MM.1S (cell line): ENCODE results near the gene PATJ.
"Not testable (repeated sequence)": the region's sequence is repeated elsewhere in the genome, so short reads cannot be mapped to it uniquely, and the experiment has no call there.

Source experiments
- DNase-seq: peaks from one replicate; pipeline ENCODE4 v3.0.0-alpha.2; 2015
- H2AFZ ChIP-seq: fragments of 300-600 bp; sonication (generic); 2 replicates; pipeline ENCODE4 v1.6.0; 2016; ENCODE audit warnings: antibody characterized with exemption, low read length
- H3F3A ChIP-seq: fragments of 300-600 bp; sonication (generic); 2 replicates; pipeline ENCODE4 v1.6.1; 2016; ENCODE audit warnings: mild to moderate bottlenecking, antibody characterized with exemption, low read length, moderate library complexity, mixed read lengths; ENCODE audit not compliant: insufficient read depth
- H3K27ac ChIP-seq: fragments of 300-600 bp; sonication (generic); 2 replicates; pipeline ENCODE4 v1.5.1; 2016; ENCODE audit warnings: mild to moderate bottlenecking, low read length
- H3K27me3 ChIP-seq: fragments of 300-600 bp; sonication (generic); replicated peaks from 2 replicates; pipeline ENCODE4 v1.6.0; 2016; ENCODE audit warnings: low read length; ENCODE audit not compliant: insufficient read depth
- H3K36me3 ChIP-seq: fragments of 300-600 bp; sonication (generic); replicated peaks from 2 replicates; pipeline ENCODE4 v1.6.1; 2016; ENCODE audit warnings: mild to moderate bottlenecking, low read length, mixed read lengths; ENCODE audit not compliant: insufficient read depth
- H3K4me1 ChIP-seq: fragments of 300-600 bp; sonication (generic); 2 replicates; pipeline ENCODE4 v1.6.1; 2016; ENCODE audit warnings: low read length, mixed read lengths
- H3K4me2 ChIP-seq: fragments of 300-600 bp; sonication (generic); 2 replicates; pipeline ENCODE4 v1.6.0; 2016; ENCODE audit warnings: low read depth, low read length
- H3K4me3 ChIP-seq: fragments of 300-600 bp; sonication (generic); 2 replicates; pipeline ENCODE4 v1.5.1; 2016; ENCODE audit warnings: low read length, mixed read lengths
- H3K79me2 ChIP-seq: fragments of 300-600 bp; sonication (generic); 2 replicates; pipeline ENCODE4 v1.6.1; 2016; ENCODE audit warnings: mixed run types, low read length, mixed read lengths
- H3K9ac ChIP-seq: fragments of 300-600 bp; sonication (generic); 2 replicates; pipeline ENCODE4 v1.6.1; 2016; ENCODE audit warnings: low read length, mixed read lengths
- H3K9me2 ChIP-seq: fragments of 300-600 bp; sonication (generic); replicated peaks from 2 replicates; pipeline ENCODE4 v1.6.1; 2016; ENCODE audit warnings: mild to moderate bottlenecking, low read length, mixed read lengths; ENCODE audit not compliant: insufficient read depth
- H3K9me3 ChIP-seq: fragments of 300-600 bp; sonication (generic); replicated peaks from 2 replicates; pipeline ENCODE4 v1.6.1; 2016; ENCODE audit warnings: mild to moderate bottlenecking, low read length, mixed read lengths; ENCODE audit not compliant: insufficient read depth
- H4K20me1 ChIP-seq: fragments of 300-600 bp; sonication (generic); 2 replicates; pipeline ENCODE4 v1.6.1; 2016; ENCODE audit warnings: mild to moderate bottlenecking, low read length, moderate library complexity, mixed read lengths; ENCODE audit not compliant: insufficient read depth
- CTCF ChIP-seq: fragments of 300-600 bp; sonication (generic); IDR thresholded peaks from 2 replicates; pipeline ENCODE4 v1.5.1; 2016; ENCODE audit warnings: antibody characterized with exemption, low read length, mixed read lengths
- EZH2 ChIP-seq: fragments of 300-600 bp; sonication (generic); optimal IDR thresholded peaks from 2 replicates; pipeline ENCODE3; 2017; ENCODE audit warnings: low read depth, mild to moderate bottlenecking, antibody characterized with exemption, low read length, mixed read lengths
- EZH2phosphoT487 ChIP-seq: fragments of 300-600 bp; sonication (generic); IDR thresholded peaks from 2 replicates; pipeline ENCODE4 v1.6.1; 2018; ENCODE audit warnings: antibody characterized with exemption, low read length

Gene PATJ

GRCh38 chr1:61724506-61724812 is 17.8 kb upstream of the PATJ start:
- Histone ChIP-seq H3K36me3 (no peaks in the 10 kb centered on the region; the same call in 1 of the 2 replicates), H4K20me1 (no peaks in the 10 kb centered on the region), H3K4me2 (peak overlapping the region; percentile 73), H3K9ac (peak overlapping the region; percentile 87), H3K27me3 (no peaks in the 10 kb centered on the region), H3F3A (no peaks in the 10 kb centered on the region), H3K4me1 (no peaks in the 10 kb centered on the region), H3K9me2 (no peaks in the 10 kb centered on the region), H3K4me3 (peak overlapping the region; percentile 90), H3K9me3 (no peaks in the 10 kb centered on the region), H3K79me2 (peaks cover 39% of the 10 kb centered on the region), H3K27ac (peak overlapping the region; percentile 32; the same call in 1 of the 2 replicates), H2AFZ (peak overlapping the region; percentile 98)
- no peak for DNase-seq
- TF ChIP-seq EZH2phosphoT487 (no peak), CTCF (no peak), EZH2 (no peak)

DNA sequence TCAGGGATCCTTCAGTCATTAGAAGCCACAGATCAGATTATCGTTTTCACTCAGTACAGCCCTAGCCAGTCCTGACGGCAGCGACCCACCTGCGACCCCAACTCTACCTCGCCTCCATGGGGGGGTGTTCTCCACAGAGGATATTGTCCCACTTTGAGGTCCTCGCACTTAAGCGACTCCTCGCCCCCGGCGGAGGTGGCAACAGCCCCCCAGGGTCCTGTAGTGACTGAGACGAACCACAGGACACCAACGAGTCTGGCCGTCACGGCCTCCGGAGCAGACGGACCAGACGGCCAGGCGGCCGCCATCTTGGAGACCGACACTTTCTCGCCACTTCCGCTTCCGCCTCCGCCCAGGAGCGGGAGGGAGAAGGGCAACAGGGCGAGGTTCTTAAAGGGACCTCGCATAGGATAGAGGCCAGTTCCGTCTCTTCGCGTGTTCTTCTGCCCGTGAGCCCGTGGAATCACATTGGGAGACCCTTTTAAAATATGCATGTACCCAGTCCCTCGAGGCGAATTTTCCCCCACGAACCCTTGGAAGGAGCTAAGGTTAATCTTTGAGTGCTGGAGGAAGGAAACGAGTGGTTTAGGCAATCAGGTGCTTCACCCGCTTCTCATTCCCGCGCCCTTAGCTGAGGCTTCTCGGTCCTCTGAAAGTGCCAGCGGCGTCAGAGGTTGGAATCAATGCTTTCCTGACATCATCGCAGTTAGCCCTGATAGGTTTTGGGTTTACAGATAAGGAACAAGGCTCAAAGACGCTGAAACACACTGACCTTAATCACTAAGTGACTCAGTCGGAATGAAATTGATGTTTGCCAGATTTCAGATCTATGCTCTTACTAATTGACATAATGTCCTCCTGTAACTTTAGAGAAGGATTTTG is 17.2 kb upstream of the PATJ start, which contains the start of gene TM2D1:
Gene TM2D1, minus strand, starts transcription at position 329 of the 882 bp plus-strand sequence. Its CDS starts 21 bp downstream, at position 308.
- DNase-seq, result peak; percentile 91
- peaks cover 39% of the 10 kb centered on the region for H3K79me2 ChIP-seq

GRCh38 chr1:61727544-61727943 is 14.7 kb upstream of the PATJ start:
- no peaks in the 10 kb centered on the region for H3K9me3 ChIP-seq
- no peak overlapping the region for H2AFZ ChIP-seq
- no peak overlapping the region for H3K4me2 ChIP-seq
- no peaks in the 10 kb centered on the region; the same call in 1 of the 2 replicates for H3K36me3 ChIP-seq
- H3K27me3 ChIP-seq, result no peaks in the 10 kb centered on the region
- H3F3A ChIP-seq, result no peaks in the 10 kb centered on the region
- H3K4me1 ChIP-seq, result no peaks in the 10 kb centered on the region
- no peak overlapping the region for H3K9ac ChIP-seq
- TF ChIP-seq EZH2phosphoT487 (no peak), CTCF (no peak), EZH2 (no peak)
- H4K20me1 ChIP-seq, result no peaks in the 10 kb centered on the region
- H3K27ac ChIP-seq, result no peak overlapping the region
- DNase-seq, result no peak
- peaks cover 26% of the 10 kb centered on the region for H3K79me2 ChIP-seq
- no peaks in the 10 kb centered on the region for H3K9me2 ChIP-seq
- H3K4me3 ChIP-seq, result no peak overlapping the region

More for the DNA sequence above, 17.2 kb upstream of the PATJ start, which contains the start of gene TM2D1:
- Histone ChIP-seq H3F3A (no peaks in the 10 kb centered on the region), H3K9me3 (no peaks in the 10 kb centered on the region), H3K36me3 (no peaks in the 10 kb centered on the region; the same call in 1 of the 2 replicates), H3K9me2 (no peaks in the 10 kb centered on the region), H3K4me1 (no peaks in the 10 kb centered on the region), H3K27ac (peak within 1 kb of the TSS; percentile 32; the same call in 1 of the 2 replicates), H3K4me2 (peak within 1 kb of the TSS; percentile 73), H4K20me1 (no peaks in the 10 kb centered on the region), H2AFZ (peak within 1 kb of the TSS; percentile 98), H3K4me3 (peak within 1 kb of the TSS; percentile 90), H3K9ac (peak within 1 kb of the TSS; percentile 87), H3K27me3 (no peaks in the 10 kb centered on the region)
- TF ChIP-seq EZH2phosphoT487, result no peak
- no peak for TF ChIP-seq EZH2
- TF ChIP-seq CTCF, result no peak

- H3K9me3 ChIP-seq, H3K27ac ChIP-seq, H3K4me3 ChIP-seq, H3K27me3 ChIP-seq, H3F3A ChIP-seq, H2AFZ ChIP-seq, H3K4me2 ChIP-seq, H4K20me1 ChIP-seq, H3K9me2 ChIP-seq, H3K36me3 ChIP-seq, H3K4me1 ChIP-seq, DNase-seq, H3K9ac ChIP-seq, H3K79me2 ChIP-seq: not testable (repeated sequence)
Measured at GRCh38 chr1:61730679-61731078, 11.6 kb upstream of the PATJ start.
